CD8-positive, alpha-beta memory T cell (primary cell): Measurements from ENCODE around the gene ESYT2. TPM values are rescaled to one million over a fixed set of nuclear protein-coding genes. Genes with fewer than 3 reads are reported as not detected.

Experiments used
- CTCF ChIA-PET: fragments of 350-600 bp; sonication (Branson Sonifier 250); formaldehyde crosslinking; loops from one replicate; lab custom pipeline; 2021; ENCODE audit warnings: antibody characterized with exemption; lab: Charles Lee
- POLR2A ChIA-PET: fragments of 350-600 bp; sonication (Branson Sonifier 250); formaldehyde crosslinking; loops from one replicate; lab custom pipeline; 2021; ENCODE audit warnings: antibody characterized with exemption; lab: Charles Lee
- DNase-seq, 5 donors: peaks; one replicate each; pipeline versions ENCODE4 v3.0.0 to v3.0.0-alpha.2; 2020 to 2022; ENCODE audit warnings: mixed read lengths in 1 of 5
- H3K27ac ChIP-seq: one replicate; pipeline ENCODE4 v1.7.0; 2013; ENCODE audit warnings: low read depth, mild to moderate bottlenecking, low read length, moderate library complexity
- H3K27me3 ChIP-seq: 2 replicates; pipeline ENCODE4 v1.7.0; 2013; ENCODE audit warnings: low read length, mild to moderate bottlenecking; ENCODE audit not compliant: insufficient read depth, poor library complexity, severe bottlenecking
- H3K36me3 ChIP-seq: 2 replicates; pipeline ENCODE4 v1.7.0; 2013; ENCODE audit warnings: mild to moderate bottlenecking, low read length, moderate library complexity; ENCODE audit not compliant: insufficient read depth
- H3K4me1 ChIP-seq: 2 replicates; pipeline ENCODE4 v1.7.0; 2013; ENCODE audit warnings: mild to moderate bottlenecking, low read length, moderate library complexity; ENCODE audit not compliant: insufficient read depth
- H3K4me3 ChIP-seq: 2 replicates; pipeline ENCODE4 v1.7.0; 2013; ENCODE audit warnings: mild to moderate bottlenecking, low read length
- H3K9me3 ChIP-seq: 2 replicates; pipeline ENCODE4 v1.7.0; 2013; ENCODE audit warnings: mild to moderate bottlenecking, low read length
- H3K27ac Mint-ChIP-seq, 8 donors: one replicate each; pipeline ENCODE4 v1.8.0; 2020 to 2021; ENCODE audit warnings: mixed read lengths in 8 of 8, mild to moderate bottlenecking in 6 of 8, inconsistent platforms in 3 of 8, moderate library complexity in 3 of 8
- H3K27me3 Mint-ChIP-seq, 2 donors: one replicate each; pipeline ENCODE4 v1.8.0; 2020 to 2021; ENCODE audit warnings: mixed read lengths in 2 of 2, mild to moderate bottlenecking in 1 of 2, moderate library complexity in 1 of 2
- H3K36me3 Mint-ChIP-seq, 3 donors: one replicate each; pipeline ENCODE4 v1.8.0; 2020 to 2021; ENCODE audit warnings: mixed read lengths in 3 of 3, inconsistent platforms in 1 of 3, mild to moderate bottlenecking in 1 of 3
- H3K4me1 Mint-ChIP-seq, 3 donors: one replicate each; pipeline ENCODE4 v1.8.0; 2020 to 2021; ENCODE audit warnings: mixed read lengths in 3 of 3, inconsistent platforms in 1 of 3, mild to moderate bottlenecking in 1 of 3
- H3K4me3 Mint-ChIP-seq, 7 donors: one replicate each; pipeline ENCODE4 v1.8.0; 2020 to 2021; ENCODE audit warnings: mixed read lengths in 7 of 7, mild to moderate bottlenecking in 6 of 7, moderate library complexity in 4 of 7, inconsistent platforms in 2 of 7
- H3K9me3 Mint-ChIP-seq, 5 donors: one replicate each; pipeline ENCODE4 v1.8.0; 2020 to 2022; ENCODE audit warnings: mixed read lengths in 5 of 5, mild to moderate bottlenecking in 3 of 5, moderate library complexity in 2 of 5, inconsistent platforms in 1 of 5
- polyA plus RNA-seq: library from polyadenylated mRNA; unstranded; fragments of 300-500 nt; fragmentation: Illumina TruSeq; gene quantifications from one replicate; pipeline ENCODE4 v1.2.3, GENCODE V29; 2021
- total RNA-seq, 2 experiments: library from RNA; stranded (reverse); gene quantifications; one replicate each; pipeline ENCODE4 v1.2.3, GENCODE V29; 2021

Gene ESYT2
- total and polyA plus RNA-seq, 3 experiments from 2014 or later: 55.6 to 99.4 (median 56.1) TPM

GRCh38 chr7:158753900-158754299 lies 75.4 kb downstream of the ESYT2 start:
- Mint-ChIP-seq H3K27ac (peak overlapping the region in 4 of 8 donors; percentile 2 to 68 (median 66)), H3K27me3 (no peaks in the 10 kb centered on the region), H3K4me1 (peaks cover 0 to 1% (median 0%) of the 10 kb centered on the region in 3 donors), H3K9me3 (no peaks in the 10 kb centered on the region), H3K4me3 (no peak overlapping the region), H3K36me3 (peaks cover 9 to 79% (median 24%) of the 10 kb centered on the region in 3 donors)
- Histone ChIP-seq H3K4me3 (no peak overlapping the region), H3K9me3 (no peaks in the 10 kb centered on the region), H3K36me3 (peaks cover 22% of the 10 kb centered on the region), H3K27ac (no peak overlapping the region), H3K4me1 (no peaks in the 10 kb centered on the region), H3K27me3 (no peaks in the 10 kb centered on the region)
- DNase-seq: no peak
- ChIA-PET CTCF (interaction anchor here (1.3 kb wide), 1 partner anchor 9 kb away, joined by 6 read pairs; no protein-coding TSS in a partner anchor), POLR2A (no interaction called here)

GRCh38 chr7:158751751-158752150 lies 77.6 kb downstream of the ESYT2 start:
- H3K27ac ChIP-seq: no peak overlapping the region
- CTCF ChIA-PET: interaction anchor here (1.2 kb wide), 1 partner anchor 10 kb away, joined by 5 read pairs; no protein-coding TSS in a partner anchor
- Mint-ChIP-seq H3K36me3 (peaks cover 12 to 78% (median 12%) of the 10 kb centered on the region in 3 donors), H3K27ac (no peak overlapping the region), H3K27me3 (no peaks in the 10 kb centered on the region), H3K4me1 (peaks cover 0 to 1% (median 0%) of the 10 kb centered on the region in 3 donors), H3K9me3 (no peaks in the 10 kb centered on the region), H3K4me3 (no peak overlapping the region)
- H3K36me3 ChIP-seq: peaks cover 22% of the 10 kb centered on the region
- H3K9me3 ChIP-seq: no peaks in the 10 kb centered on the region
- H3K4me3 ChIP-seq: no peak overlapping the region
- H3K4me1 ChIP-seq: no peaks in the 10 kb centered on the region
- DNase-seq: no peak
- no peaks in the 10 kb centered on the region for H3K27me3 ChIP-seq
- POLR2A ChIA-PET: no interaction called here

GRCh38 chr7:158751199-158751598 lies 78.1 kb downstream of the ESYT2 start:
- POLR2A ChIA-PET: no interaction called here
- Histone ChIP-seq H3K4me3 (no peak overlapping the region), H3K9me3 (no peaks in the 10 kb centered on the region), H3K27me3 (no peaks in the 10 kb centered on the region), H3K36me3 (peaks cover 22% of the 10 kb centered on the region), H3K27ac (no peak overlapping the region), H3K4me1 (no peaks in the 10 kb centered on the region)
- H3K27me3 Mint-ChIP-seq: no peaks in the 10 kb centered on the region
- CTCF ChIA-PET: interaction anchor here (1.2 kb wide), 1 partner anchor 9 kb away, joined by 5 read pairs; no protein-coding TSS in a partner anchor
- no peak for DNase-seq
- H3K36me3 Mint-ChIP-seq: peaks cover 11 to 80% (median 12%) of the 10 kb centered on the region in 3 donors
- no peaks in the 10 kb centered on the region for H3K9me3 Mint-ChIP-seq
- peaks cover 0 to 1% (median 0%) of the 10 kb centered on the region in 3 donors for H3K4me1 Mint-ChIP-seq
- no peak overlapping the region for H3K4me3 Mint-ChIP-seq
- peak overlapping the region in 1 of 8 donors; percentile 21 for H3K27ac Mint-ChIP-seq

GRCh38 chr7:158750702-158751101 lies 78.6 kb downstream of the ESYT2 start:
- Mint-ChIP-seq H3K27me3 (no peaks in the 10 kb centered on the region), H3K9me3 (no peaks in the 10 kb centered on the region), H3K4me3 (no peak overlapping the region), H3K36me3 (peaks cover 12 to 81% (median 13%) of the 10 kb centered on the region in 3 donors), H3K4me1 (peaks cover 0 to 1% (median 0%) of the 10 kb centered on the region in 3 donors), H3K27ac (peak overlapping the region in 3 of 8 donors; percentile 21 to 23 (median 22))
- DNase-seq: no peak
- ChIA-PET POLR2A (no interaction called here), CTCF (no interaction called here)
- Histone ChIP-seq H3K9me3 (no peaks in the 10 kb centered on the region), H3K27ac (no peak overlapping the region), H3K4me1 (no peaks in the 10 kb centered on the region), H3K4me3 (no peak overlapping the region), H3K27me3 (no peaks in the 10 kb centered on the region), H3K36me3 (peaks cover 22% of the 10 kb centered on the region)

GRCh38 chr7:158749396-158749795 lies 79.9 kb downstream of the ESYT2 start:
- Mint-ChIP-seq H3K27ac (peak overlapping the region in 1 of 8 donors; percentile 8), H3K36me3 (peaks cover 7 to 78% (median 15%) of the 10 kb centered on the region in 3 donors), H3K4me3 (no peak overlapping the region), H3K27me3 (no peaks in the 10 kb centered on the region), H3K9me3 (no peaks in the 10 kb centered on the region), H3K4me1 (peaks cover 0 to 1% (median 0%) of the 10 kb centered on the region in 3 donors)
- Histone ChIP-seq H3K4me1 (no peaks in the 10 kb centered on the region), H3K27ac (no peak overlapping the region), H3K27me3 (no peaks in the 10 kb centered on the region), H3K9me3 (no peaks in the 10 kb centered on the region), H3K4me3 (no peak overlapping the region), H3K36me3 (peaks cover 24% of the 10 kb centered on the region)
- no peak for DNase-seq
- ChIA-PET POLR2A (no interaction called here), CTCF (interaction anchor here (1.2 to 1.4 kb wide), 2 partner anchors 15 to 38 kb away, joined by 3 read pairs; no protein-coding TSS in a partner anchor)

GRCh38 chr7:158748335-158748734 lies 81.0 kb downstream of the ESYT2 start:
- no peaks in the 10 kb centered on the region for H3K4me1 Mint-ChIP-seq
- H3K36me3 Mint-ChIP-seq: peaks cover 7 to 81% (median 14%) of the 10 kb centered on the region in 3 donors
- no peak overlapping the region for H3K4me3 Mint-ChIP-seq
- H3K4me3 ChIP-seq: no peak overlapping the region
- H3K9me3 ChIP-seq: no peaks in the 10 kb centered on the region
- no peaks in the 10 kb centered on the region for H3K27me3 ChIP-seq
- ChIA-PET CTCF (interaction anchor here (1.2 to 1.4 kb wide), 2 partner anchors 16 to 39 kb away, joined by 3 read pairs; no protein-coding TSS in a partner anchor), POLR2A (interaction anchor here (0.6 kb wide), 1 partner anchor 37 kb away, joined by 6 read pairs; no protein-coding TSS in a partner anchor)
- H3K36me3 ChIP-seq: peaks cover 33% of the 10 kb centered on the region
- H3K27me3 Mint-ChIP-seq: no peaks in the 10 kb centered on the region
- no peaks in the 10 kb centered on the region for H3K9me3 Mint-ChIP-seq
- H3K27ac Mint-ChIP-seq: no peak overlapping the region
- no peaks in the 10 kb centered on the region for H3K4me1 ChIP-seq
- no peak overlapping the region for H3K27ac ChIP-seq
- no peak for DNase-seq

- no peak for DNase-seq
- no peaks in the 10 kb centered on the region for H3K4me1 Mint-ChIP-seq
- no peak overlapping the region for H3K4me3 Mint-ChIP-seq
- Histone ChIP-seq H3K27ac (no peak overlapping the region), H3K9me3 (no peaks in the 10 kb centered on the region), H3K27me3 (no peaks in the 10 kb centered on the region), H3K4me3 (no peak overlapping the region), H3K4me1 (no peaks in the 10 kb centered on the region), H3K36me3 (peaks cover 33% of the 10 kb centered on the region)
- H3K36me3 Mint-ChIP-seq: peaks cover 7 to 82% (median 19%) of the 10 kb centered on the region in 3 donors
- H3K27me3 Mint-ChIP-seq: no peaks in the 10 kb centered on the region
- CTCF ChIA-PET: no interaction called here
- H3K9me3 Mint-ChIP-seq: no peaks in the 10 kb centered on the region
- POLR2A ChIA-PET: no interaction called here
- H3K27ac Mint-ChIP-seq: peak overlapping the region in 1 of 8 donors; percentile 45
Measured at GRCh38 chr7:158747408-158747807, 81.9 kb downstream of the ESYT2 start.

GRCh38 chr7:158746957-158747356 lies 82.4 kb downstream of the ESYT2 start:
- Mint-ChIP-seq H3K27me3 (no peaks in the 10 kb centered on the region), H3K4me3 (no peak overlapping the region), H3K9me3 (no peaks in the 10 kb centered on the region), H3K27ac (no peak overlapping the region), H3K36me3 (peaks cover 7 to 84% (median 19%) of the 10 kb centered on the region in 3 donors), H3K4me1 (no peaks in the 10 kb centered on the region)
- Histone ChIP-seq H3K36me3 (peaks cover 33% of the 10 kb centered on the region), H3K27ac (no peak overlapping the region), H3K9me3 (no peaks in the 10 kb centered on the region), H3K27me3 (no peaks in the 10 kb centered on the region), H3K4me3 (no peak overlapping the region), H3K4me1 (no peaks in the 10 kb centered on the region)
- ChIA-PET CTCF (no interaction called here), POLR2A (no interaction called here)
- no peak for DNase-seq
